ENCODE data around the gene NOC2L. TPM values are rescaled to one million over a fixed set of nuclear protein-coding genes. Genes with fewer than 3 reads are reported as not detected.

The NOC2L gene
- total RNA-seq, 1 donor from 2014 or later: 95.6 TPM

- Histone ChIP-seq H3K4me3 (ENCODE audit: low read depth, low read length) (peak overlapping the region; percentile 59), H3K36me3 (ENCODE audit: control insufficient read depth, insufficient read depth, low read length) (no peaks in the 10 kb centered on the region), H3K27me3 (ENCODE audit: control insufficient read depth, insufficient read depth, low read length) (peaks cover 19% of the 10 kb centered on the region)
- DNase-seq (ENCODE audit: low read depth): no peak
- TF ChIP-seq CTCF (IDR thresholded peaks at IDR 0.05; ENCODE audit: insufficient read depth, low read length, poor library complexity, severe bottlenecking): no peak
Measured at GRCh38 chr1:966704-967300, 7.7 kb upstream of the NOC2L start.

- Histone ChIP-seq H3K4me3 (ENCODE audit: low read depth, low read length) (peak within 1 kb of the TSS; percentile 59), H3K27me3 (ENCODE audit: control insufficient read depth, insufficient read depth, low read length) (peaks cover 13% of the 10 kb centered on the region), H3K36me3 (ENCODE audit: control insufficient read depth, insufficient read depth, low read length) (no peaks in the 10 kb centered on the region)
- TF ChIP-seq CTCF (IDR thresholded peaks at IDR 0.05; ENCODE audit: insufficient read depth, low read length, poor library complexity, severe bottlenecking): no peak
- no peak for DNase-seq (ENCODE audit: low read depth)
Measured at GRCh38 chr1:966135-966703, 7.2 kb upstream of the NOC2L start, which contains the start of gene PLEKHN1. TSS of gene PLEKHN1 (plus strand) at chr1:966482. CDS start at chr1:966532, 50 bp downstream.

- H3K36me3 ChIP-seq (ENCODE audit: control insufficient read depth, insufficient read depth, low read length): no peaks in the 10 kb centered on the region
- no peak for DNase-seq (ENCODE audit: low read depth)
- TF ChIP-seq CTCF (IDR thresholded peaks at IDR 0.05; ENCODE audit: insufficient read depth, low read length, poor library complexity, severe bottlenecking): no peak
- no peak overlapping the region for H3K4me3 ChIP-seq (ENCODE audit: low read depth, low read length)
- H3K27me3 ChIP-seq (ENCODE audit: control insufficient read depth, insufficient read depth, low read length): peaks cover 7% of the 10 kb centered on the region
Measured at GRCh38 chr1:965526-966134, 6.6 kb upstream of the NOC2L start.

- TF ChIP-seq CTCF (IDR thresholded peaks at IDR 0.05; ENCODE audit: insufficient read depth, low read length, poor library complexity, severe bottlenecking): no peak
- Histone ChIP-seq H3K27me3 (ENCODE audit: control insufficient read depth, insufficient read depth, low read length) (no peaks in the 10 kb centered on the region), H3K4me3 (ENCODE audit: low read depth, low read length) (no peak overlapping the region), H3K36me3 (ENCODE audit: control insufficient read depth, insufficient read depth, low read length) (no peaks in the 10 kb centered on the region)
- DNase-seq (ENCODE audit: low read depth): no peak
Measured at GRCh38 chr1:964691-965525, 5.9 kb upstream of the NOC2L start.

- TF ChIP-seq CTCF (IDR thresholded peaks at IDR 0.05; ENCODE audit: insufficient read depth, low read length, poor library complexity, severe bottlenecking): no peak
- H3K4me3 ChIP-seq (ENCODE audit: low read depth, low read length): no peak overlapping the region
- no peak for DNase-seq (ENCODE audit: low read depth)
Measured at GRCh38 chr1:963746-964525, 4.9 kb upstream of the NOC2L start.

More at GRCh38 chr1:963746-964525, 4.9 kb upstream of the NOC2L start:
- peaks cover 3% of the 10 kb centered on the region for H3K27me3 ChIP-seq (ENCODE audit: control insufficient read depth, insufficient read depth, low read length)
- H3K36me3 ChIP-seq (ENCODE audit: control insufficient read depth, insufficient read depth, low read length): no peaks in the 10 kb centered on the region
